Activated CD4-positive, alpha-beta memory T cell treated with anti-CD3 and anti-CD28 coated beads, Interleukin-2, amount 10 ng/mL, durations not matched to agents 7 days and 5 days (primary cell): ENCODE data around the gene MMP24OS. TPM values are rescaled to one million over a fixed set of nuclear protein-coding genes. Genes with fewer than 3 reads are reported as not detected.
A peak's percentile ranks its signal among the peaks of the same experiment; 100 is the strongest.
"Not testable (repeated sequence)": the region's sequence is repeated elsewhere in the genome, so short reads cannot be mapped to it uniquely, and the experiment has no call there.

ENCODE experiments used
- CTCF ChIA-PET: fragments of 350-600 bp; sonication (Branson Sonifier 250); formaldehyde crosslinking; loops from one replicate; lab custom pipeline; 2021; ENCODE audit warnings: antibody characterized with exemption, inconsistent platforms; lab: Charles Lee
- POLR2A ChIA-PET: fragments of 350-600 bp; sonication (Branson Sonifier 250); formaldehyde crosslinking; loops from one replicate; lab custom pipeline; 2021; ENCODE audit warnings: antibody characterized with exemption; lab: Charles Lee
- DNase-seq: peaks from one replicate; pipeline ENCODE4 v3.0.0-alpha.2; 2020
- H3K27ac Mint-ChIP-seq: one replicate; pipeline ENCODE4 v1.8.0; 2021; ENCODE audit warnings: mild to moderate bottlenecking, mixed read lengths
- H3K27me3 Mint-ChIP-seq: one replicate; pipeline ENCODE4 v1.8.0; 2021; ENCODE audit warnings: mixed read lengths
- H3K36me3 Mint-ChIP-seq: one replicate; pipeline ENCODE4 v1.8.0; 2021; ENCODE audit warnings: low read depth, mixed read lengths
- H3K4me1 Mint-ChIP-seq: one replicate; pipeline ENCODE4 v1.8.0; 2021; ENCODE audit warnings: mixed read lengths
- H3K4me3 Mint-ChIP-seq: one replicate; pipeline ENCODE4 v1.8.0; 2021; ENCODE audit warnings: mild to moderate bottlenecking, mixed read lengths
- H3K9me3 Mint-ChIP-seq: one replicate; pipeline ENCODE4 v1.8.0; 2021; ENCODE audit warnings: mixed read lengths
- total RNA-seq, 2 experiments: library from RNA; stranded (reverse); gene quantifications; one replicate each; pipeline ENCODE4 v1.2.3, GENCODE V29; 2021

The MMP24OS gene
- total RNA-seq, 2 experiments from 2014 or later = 45.6 to 48.7 TPM

DNA sequence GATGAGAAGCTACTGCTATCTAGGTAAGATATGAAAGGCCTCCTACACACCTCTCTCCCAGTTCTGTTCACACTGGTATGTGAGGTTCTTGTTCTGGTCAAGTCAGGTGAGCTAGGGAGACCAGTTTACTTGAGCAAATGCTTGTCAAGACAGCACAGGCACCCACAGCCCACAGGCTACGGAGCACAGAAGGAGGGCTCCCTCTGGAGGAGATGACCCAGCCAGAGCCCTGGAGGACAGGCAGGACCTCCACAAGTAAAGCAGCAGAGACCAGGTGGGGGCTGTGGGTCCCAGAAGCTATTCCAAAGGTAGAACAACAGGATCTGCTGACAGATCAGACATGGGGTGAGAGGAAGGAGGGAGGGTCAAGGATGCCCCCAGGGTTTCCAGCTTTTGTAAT lies 13.2 kb downstream of the MMP24OS start:
- H3K9me3 Mint-ChIP-seq = no peaks in the 10 kb centered on the region
- POLR2A ChIA-PET = interaction anchor here (2.6 kb wide), 1 partner anchor 118 kb away, joined by 7 read pairs; the partner anchor contains the start of gene EDEM2
- peaks cover 10% of the 10 kb centered on the region for H3K36me3 Mint-ChIP-seq
- DNase-seq = no peak
- H3K27me3 Mint-ChIP-seq = no peaks in the 10 kb centered on the region
- H3K27ac Mint-ChIP-seq = no peak overlapping the region
- CTCF ChIA-PET = interaction anchor here (1.2 to 2.0 kb wide), 3 partner anchors 49 to 169 kb away, joined by 3 to 15 read pairs (median 7); no protein-coding TSS in a partner anchor
- H3K4me1 Mint-ChIP-seq = no peaks in the 10 kb centered on the region
- H3K4me3 Mint-ChIP-seq = no peak overlapping the region

GRCh38 chr20:35263532-35264341 lies 14.2 kb downstream of the MMP24OS start:
- Mint-ChIP-seq H3K4me1 (no peaks in the 10 kb centered on the region), H3K4me3 (no peak overlapping the region), H3K27ac (no peak overlapping the region), H3K9me3 (no peaks in the 10 kb centered on the region), H3K36me3 (peaks cover 7% of the 10 kb centered on the region), H3K27me3 (no peaks in the 10 kb centered on the region)
- POLR2A ChIA-PET = interaction anchor here (2.6 kb wide), 1 partner anchor 117 kb away, joined by 7 read pairs; the partner anchor contains the start of gene EDEM2
- no peak for DNase-seq
- CTCF ChIA-PET = interaction anchor here (2.0 kb wide), 1 partner anchor 119 kb away, joined by 15 read pairs; no protein-coding TSS in a partner anchor

DNA sequence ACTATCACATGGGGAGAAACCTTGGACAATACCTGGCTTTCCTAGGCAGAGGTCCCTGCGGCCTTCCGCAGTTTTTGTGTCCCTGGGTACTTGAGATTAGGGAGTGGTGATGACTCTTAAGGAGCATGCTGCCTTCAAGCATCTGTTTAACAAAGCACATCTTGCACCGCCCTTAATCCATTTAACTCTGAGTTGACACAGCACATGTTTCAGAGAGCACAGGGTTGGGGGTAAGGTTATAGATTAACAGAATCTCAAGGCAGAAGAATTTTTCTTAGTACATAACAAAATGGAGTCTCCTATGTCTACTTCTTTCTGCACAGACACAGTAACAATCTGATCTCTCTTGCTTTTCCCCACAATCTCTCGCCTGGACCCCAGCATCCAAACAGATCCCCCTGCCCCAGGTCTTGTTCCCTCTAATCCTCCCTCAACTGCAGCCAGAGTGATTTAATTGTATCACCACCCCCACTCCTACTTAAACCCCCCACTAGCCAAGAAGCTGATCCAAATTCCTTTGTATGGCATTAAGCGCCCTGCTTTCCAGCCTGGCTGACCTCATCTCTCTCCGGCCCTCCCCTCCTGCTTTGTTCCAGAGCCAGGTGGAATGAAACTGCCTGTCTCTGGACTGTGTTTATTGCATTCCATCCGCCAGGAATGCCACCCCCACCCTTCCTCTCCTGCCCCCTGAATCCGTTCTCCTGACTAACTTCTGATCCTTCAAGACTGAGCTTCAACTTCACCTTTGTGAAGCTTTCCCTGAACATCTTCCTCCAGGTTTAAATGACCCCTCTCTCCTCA lies 15.0 kb downstream of the MMP24OS start:
- H3K4me1 Mint-ChIP-seq, H3K27me3 Mint-ChIP-seq, CTCF ChIA-PET, H3K4me3 Mint-ChIP-seq, DNase-seq, H3K36me3 Mint-ChIP-seq, H3K27ac Mint-ChIP-seq, H3K9me3 Mint-ChIP-seq: not testable (repeated sequence)
- POLR2A ChIA-PET = interaction anchor here (2.6 kb wide), 1 partner anchor 116 kb away, joined by 7 read pairs; the partner anchor contains the start of gene EDEM2

DNA sequence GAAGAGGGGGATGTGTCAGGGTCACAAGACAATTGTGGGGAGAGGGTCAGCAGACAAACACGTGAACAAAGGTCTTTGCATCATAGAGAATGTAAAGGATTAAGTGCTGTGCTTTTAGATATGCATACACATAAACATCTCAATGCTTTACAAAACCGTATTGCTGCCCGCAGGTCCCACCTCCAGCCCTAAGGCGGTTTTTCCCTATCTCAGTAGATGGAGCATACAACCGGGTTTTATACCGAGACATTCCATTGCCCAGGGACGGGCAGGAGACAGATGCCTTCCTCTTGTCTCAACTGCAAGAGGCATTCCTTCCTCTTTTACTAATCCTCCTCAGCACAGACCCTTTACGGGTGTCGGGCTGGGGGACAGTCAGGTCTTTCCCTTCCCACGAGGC lies 15.6 kb downstream of the MMP24OS start:
- H3K36me3 Mint-ChIP-seq, H3K4me1 Mint-ChIP-seq, DNase-seq, CTCF ChIA-PET, H3K4me3 Mint-ChIP-seq, H3K27me3 Mint-ChIP-seq, POLR2A ChIA-PET, H3K9me3 Mint-ChIP-seq, H3K27ac Mint-ChIP-seq: not testable (repeated sequence)

- no peak for DNase-seq
- no peaks in the 10 kb centered on the region for H3K27me3 Mint-ChIP-seq
- H3K9me3 Mint-ChIP-seq = no peaks in the 10 kb centered on the region
- no peak overlapping the region for H3K27ac Mint-ChIP-seq
- ChIA-PET POLR2A (interaction anchor here (1.3 kb wide), 1 partner anchor 17 kb away, joined by 4 read pairs; the partner anchor contains the start of gene MMP24OS), CTCF (no interaction called here)
- H3K4me3 Mint-ChIP-seq = no peak overlapping the region
- no peaks in the 10 kb centered on the region for H3K36me3 Mint-ChIP-seq
- H3K4me1 Mint-ChIP-seq = no peaks in the 10 kb centered on the region
These were observed 17.5 kb downstream of the MMP24OS start for GRCh38 chr20:35260426-35260825.

- H3K27me3 Mint-ChIP-seq = no peaks in the 10 kb centered on the region
- CTCF ChIA-PET = interaction anchor here (1.2 kb wide), 1 partner anchor 21 kb away, joined by 3 read pairs; the partner anchor contains the start of gene MMP24OS
These were observed 20.6 kb downstream of the MMP24OS start for GRCh38 chr20:35257175-35257909.

GRCh38 chr20:35254448-35254999 lies 23.4 kb downstream of the MMP24OS start:
- Mint-ChIP-seq H3K9me3 (no peaks in the 10 kb centered on the region), H3K4me1 (peaks cover 28% of the 10 kb centered on the region), H3K4me3 (no peak overlapping the region), H3K27me3 (no peaks in the 10 kb centered on the region), H3K36me3 (no peaks in the 10 kb centered on the region), H3K27ac (no peak overlapping the region)
- ChIA-PET POLR2A (interaction anchor here (1.3 kb wide), 1 partner anchor 15 kb away, joined by 4 read pairs; no protein-coding TSS in a partner anchor), CTCF (interaction anchor here (0.9 to 1.0 kb wide), 2 partner anchors 11 to 49 kb away, joined by 3 to 4 read pairs; no protein-coding TSS in a partner anchor)
- no peak for DNase-seq

More at GRCh38 chr20:35257175-35257909, 20.6 kb downstream of the MMP24OS start:
- POLR2A ChIA-PET = no interaction called here
- Mint-ChIP-seq H3K36me3 (no peaks in the 10 kb centered on the region), H3K4me1 (peaks cover 8% of the 10 kb centered on the region), H3K9me3 (no peaks in the 10 kb centered on the region), H3K4me3 (no peak overlapping the region), H3K27ac (no peak overlapping the region)
- no peak for DNase-seq

DNA sequence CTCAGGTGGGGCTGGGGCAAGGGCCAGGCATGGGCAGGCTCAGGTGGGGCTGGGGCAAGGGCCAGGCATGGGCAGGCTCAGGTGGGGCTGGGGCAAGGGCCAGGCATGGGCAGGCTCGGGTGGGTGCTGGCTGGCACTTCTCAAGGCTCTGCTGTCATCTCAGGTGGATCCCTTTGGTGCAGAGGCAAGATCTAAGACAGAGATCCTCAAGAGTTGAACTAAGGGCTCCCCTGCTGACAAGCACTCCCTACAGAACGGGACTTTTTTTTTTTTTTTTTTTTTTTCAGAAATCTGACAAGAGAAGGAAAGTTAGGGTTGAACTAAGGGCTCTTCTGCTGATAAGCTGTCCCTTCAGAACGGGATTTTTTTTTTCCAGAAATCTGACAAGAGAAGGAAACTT lies 24.9 kb downstream of the MMP24OS start:
- CTCF ChIA-PET = no interaction called here
- peak overlapping the region; percentile 26 for H3K27ac Mint-ChIP-seq
- H3K4me3 Mint-ChIP-seq = no peak overlapping the region
- no peaks in the 10 kb centered on the region for H3K9me3 Mint-ChIP-seq
- H3K4me1 Mint-ChIP-seq = peaks cover 28% of the 10 kb centered on the region
- POLR2A ChIA-PET = interaction anchor here (1.3 kb wide), 1 partner anchor 16 kb away, joined by 4 read pairs; no protein-coding TSS in a partner anchor
- DNase-seq = no peak
- H3K36me3 Mint-ChIP-seq = no peaks in the 10 kb centered on the region
- no peaks in the 10 kb centered on the region for H3K27me3 Mint-ChIP-seq

DNA sequence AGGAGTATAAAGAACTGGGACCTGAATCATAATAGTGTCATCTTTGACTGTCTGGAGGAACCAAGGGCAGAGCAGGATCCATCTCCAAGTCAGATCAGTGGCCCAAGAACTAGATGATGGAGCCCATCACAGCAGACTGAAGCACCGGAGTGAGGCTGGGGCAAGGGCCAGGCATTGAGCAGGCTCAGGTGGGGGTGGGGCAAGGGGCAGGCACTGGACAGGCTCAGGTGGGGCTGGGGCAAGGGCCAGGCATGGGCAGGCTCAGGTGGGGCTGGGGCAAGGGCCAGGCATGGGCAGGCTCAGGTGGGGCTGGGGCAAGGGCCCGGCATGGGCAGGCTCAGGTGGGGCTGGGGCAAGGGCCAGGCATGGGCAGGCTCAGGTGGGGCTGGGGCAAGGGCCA lies 25.3 kb downstream of the MMP24OS start:
- ChIA-PET CTCF (interaction anchor here (0.6 to 0.9 kb wide), 3 partner anchors 16 to 163 kb away, joined by 3 to 6 read pairs (median 3); no protein-coding TSS in a partner anchor), POLR2A (interaction anchor here (0.7 to 1.9 kb wide), 4 partner anchors 25 to 702 kb away, joined by 3 to 8 read pairs (median 4); partner anchors contain the start of genes EIF6, MMP24OS and SCAND1)
- peak overlapping the region; percentile 99 for H3K27ac Mint-ChIP-seq
- H3K4me3 Mint-ChIP-seq = peak overlapping the region; percentile 53
- not testable (repeated sequence) for H3K36me3 Mint-ChIP-seq, H3K9me3 Mint-ChIP-seq, DNase-seq, H3K27me3 Mint-ChIP-seq
- peaks cover 28% of the 10 kb centered on the region for H3K4me1 Mint-ChIP-seq

DNA sequence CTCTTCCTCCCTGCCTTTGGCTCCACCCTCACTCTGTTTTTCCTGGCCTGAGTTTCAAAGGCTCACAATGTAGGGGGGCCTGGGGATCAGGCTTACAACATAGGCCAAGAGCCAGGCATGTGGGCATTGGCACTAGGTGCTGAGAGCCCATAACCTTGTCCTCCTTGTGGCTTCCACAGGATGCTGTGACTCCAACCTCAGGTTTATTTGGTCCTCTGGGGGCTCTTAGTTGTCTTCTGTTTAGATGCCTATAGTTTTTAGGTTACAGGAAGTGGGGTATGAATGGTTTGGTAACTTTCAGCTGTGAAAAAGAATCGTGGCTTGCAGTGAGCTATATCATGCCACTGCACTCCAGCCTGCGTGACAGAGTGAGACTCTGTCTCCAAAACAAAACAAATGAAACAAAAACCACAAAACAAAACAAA lies 25.9 kb downstream of the MMP24OS start:
- Mint-ChIP-seq H3K4me3 (peak overlapping the region; percentile 53), H3K9me3 (no peaks in the 10 kb centered on the region), H3K4me1 (peaks cover 28% of the 10 kb centered on the region), H3K27ac (peak overlapping the region; percentile 99), H3K27me3 (no peaks in the 10 kb centered on the region), H3K36me3 (no peaks in the 10 kb centered on the region)
- CTCF ChIA-PET = interaction anchor here (0.5 to 0.9 kb wide), 5 partner anchors 17 to 417 kb away, joined by 3 to 6 read pairs (median 3); no protein-coding TSS in a partner anchor
- DNase-seq = peak; percentile 66
- POLR2A ChIA-PET = interaction anchor here (0.7 to 1.9 kb wide), 4 partner anchors 25 to 702 kb away, joined by 3 to 8 read pairs (median 4); partner anchors contain the start of genes EIF6, MMP24OS and SCAND1

GRCh38 chr20:35251613-35251940 lies 26.3 kb downstream of the MMP24OS start:
- Mint-ChIP-seq H3K36me3 (no peaks in the 10 kb centered on the region), H3K27ac (peak overlapping the region; percentile 99), H3K27me3 (no peaks in the 10 kb centered on the region), H3K9me3 (no peaks in the 10 kb centered on the region), H3K4me3 (peak overlapping the region; percentile 12), H3K4me1 (peaks cover 28% of the 10 kb centered on the region)
- ChIA-PET CTCF (interaction anchor here (0.5 to 0.8 kb wide), 3 partner anchors 43 to 416 kb away, joined by 3 to 4 read pairs (median 3); no protein-coding TSS in a partner anchor), POLR2A (interaction anchor here (1.1 to 1.9 kb wide), 3 partner anchors 26 to 46 kb away, joined by 3 to 8 read pairs (median 4); partner anchors contain the start of genes EIF6 and MMP24OS)
- no peak for DNase-seq
